DND-41 (cell line): ENCODE results near the gene CAPG.
"Not testable (repeated sequence)": the region's sequence is repeated elsewhere in the genome, so short reads cannot be mapped to it uniquely, and the experiment has no call there.

ENCODE experiments used
- ATAC-seq: fragments of 200-7000 bp; cut with Tn5 transposase; 3 replicates; pipeline ENCODE4 v1.9.1; 2021; ENCODE audit warnings: low read depth; ENCODE audit not compliant: insufficient read depth
- DNase-seq: peaks from one replicate; pipeline ENCODE4 v3.0.0-alpha.2; 2020
- H2AFZ ChIP-seq: 2 replicates; pipeline ENCODE4 v1.6.0; 2012; ENCODE audit warnings: low read depth, low read length
- H3K27ac ChIP-seq: 2 replicates; pipeline ENCODE4 v1.5.1; 2012; ENCODE audit warnings: low read length, inconsistent platforms
- H3K27me3 ChIP-seq: fragments of 200-600 bp; sonication (generic); 2 replicates; pipeline ENCODE4 v1.6.0; 2012; ENCODE audit warnings: low read length, mild to moderate bottlenecking, inconsistent platforms; ENCODE audit not compliant: insufficient read depth, poor library complexity
- H3K36me3 ChIP-seq: 2 replicates; pipeline ENCODE4 v1.5.1; 2012; ENCODE audit warnings: low read length, inconsistent platforms; ENCODE audit not compliant: insufficient read depth
- H3K4me1 ChIP-seq: 2 replicates; pipeline ENCODE4 v1.5.1; 2012; ENCODE audit warnings: mild to moderate bottlenecking, low read length; ENCODE audit not compliant: insufficient read depth
- H3K4me2 ChIP-seq: 2 replicates; pipeline ENCODE4 v1.6.0; 2012; ENCODE audit warnings: mild to moderate bottlenecking, moderate library complexity, low read length, inconsistent platforms; ENCODE audit not compliant: insufficient read depth
- H3K4me3 ChIP-seq, 2 experiments: fragments of 200-600 bp in 1 of 2; shearing (Covaris generic) in 1 of 2; 2 replicates each; pipeline ENCODE4 v1.5.1; 2012 to 2016; ENCODE audit warnings: inconsistent platforms in 2 of 2, low read length in 2 of 2, mild to moderate bottlenecking in 2 of 2, low read depth in 1 of 2, moderate library complexity in 1 of 2
- H3K79me2 ChIP-seq: 2 replicates; pipeline ENCODE4 v1.6.0; 2012; ENCODE audit warnings: low read length, inconsistent platforms; ENCODE audit not compliant: insufficient read depth
- H3K9ac ChIP-seq: 2 replicates; pipeline ENCODE4 v1.6.0; 2012; ENCODE audit warnings: low read depth, mild to moderate bottlenecking, inconsistent platforms, low read length, moderate library complexity
- H3K9me3 ChIP-seq: 2 replicates; pipeline ENCODE4 v1.5.1; 2012; ENCODE audit warnings: low read length, moderate library complexity, mild to moderate bottlenecking, inconsistent platforms; ENCODE audit not compliant: insufficient read depth, severe bottlenecking
- H4K20me1 ChIP-seq: 2 replicates; pipeline ENCODE4 v1.6.0; 2012; ENCODE audit warnings: low read length; ENCODE audit not compliant: insufficient read depth
- CTCF ChIP-seq: IDR thresholded peaks from 2 replicates; pipeline ENCODE4 v1.5.1; 2012; ENCODE audit warnings: borderline replicate concordance, low read length, moderate library complexity, mild to moderate bottlenecking; ENCODE audit not compliant: poor library complexity, severe bottlenecking; ENCODE audit errors: extremely low read depth
- EZH2 ChIP-seq: IDR thresholded peaks from 3 replicates; pipeline ENCODE4 v1.6.1; 2012; ENCODE audit warnings: borderline replicate concordance, low read depth, mild to moderate bottlenecking, moderate library complexity, low read length, inconsistent platforms; ENCODE audit not compliant: severe bottlenecking

Gene CAPG

DNA sequence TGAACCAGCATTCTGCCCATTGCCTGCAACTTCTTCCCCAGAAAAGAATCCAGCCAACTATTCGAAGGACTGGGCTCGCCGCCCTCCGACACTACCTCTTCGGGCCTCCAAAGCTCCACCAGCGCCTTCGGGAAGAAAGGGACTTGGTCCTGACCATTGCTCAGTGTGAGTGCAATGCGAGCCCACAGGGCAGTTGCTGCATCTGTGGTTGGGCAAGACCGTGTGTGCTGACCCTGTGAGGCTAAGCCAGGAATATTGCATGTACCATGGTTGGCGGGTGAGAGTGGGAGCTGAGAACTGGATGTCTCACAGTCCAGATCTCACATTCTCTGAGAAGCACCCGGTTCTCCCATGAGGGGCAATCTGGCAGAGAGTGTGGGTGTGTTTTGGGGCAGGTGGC lies 39.1 kb downstream of the CAPG start:
- no peak for ATAC-seq
- H3K9me3 ChIP-seq: no peaks in the 10 kb centered on the region
- no peak overlapping the region for H3K9ac ChIP-seq
- H3K27me3 ChIP-seq: no peaks in the 10 kb centered on the region
- no peak for DNase-seq
- H3K27ac ChIP-seq: no peak overlapping the region
- H3K4me1 ChIP-seq: no peaks in the 10 kb centered on the region
- H3K36me3 ChIP-seq: no peaks in the 10 kb centered on the region; the same call in none of the 2 replicates
- no peaks in the 10 kb centered on the region for H4K20me1 ChIP-seq
- no peak overlapping the region for H3K4me3 ChIP-seq
- TF ChIP-seq EZH2 (no peak), CTCF (no peak)
- H2AFZ ChIP-seq: no peak overlapping the region
- no peak overlapping the region for H3K4me2 ChIP-seq
- no peaks in the 10 kb centered on the region for H3K79me2 ChIP-seq

DNA sequence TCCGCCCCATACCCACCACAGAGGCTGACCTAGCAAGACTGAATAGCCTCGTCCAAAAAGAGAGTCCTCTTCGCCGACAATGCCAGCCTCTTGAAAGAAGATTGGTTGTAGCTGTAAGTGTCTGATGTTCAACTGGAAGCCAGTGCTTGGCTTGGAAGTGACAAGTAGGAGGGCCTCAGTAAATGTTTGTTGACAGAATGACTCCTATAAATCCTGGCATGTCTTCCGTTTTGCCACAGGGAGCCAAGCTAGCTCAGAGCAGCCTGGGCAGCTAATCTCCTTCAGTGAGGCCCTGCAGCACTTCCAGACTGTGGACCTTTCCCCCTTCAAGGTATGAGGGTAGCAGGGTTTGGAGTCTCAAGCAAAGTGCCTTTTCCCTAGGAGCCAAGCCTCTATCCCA lies 40.7 kb downstream of the CAPG start:
- no peak overlapping the region for H3K27ac ChIP-seq
- no peak for ATAC-seq

DNA sequence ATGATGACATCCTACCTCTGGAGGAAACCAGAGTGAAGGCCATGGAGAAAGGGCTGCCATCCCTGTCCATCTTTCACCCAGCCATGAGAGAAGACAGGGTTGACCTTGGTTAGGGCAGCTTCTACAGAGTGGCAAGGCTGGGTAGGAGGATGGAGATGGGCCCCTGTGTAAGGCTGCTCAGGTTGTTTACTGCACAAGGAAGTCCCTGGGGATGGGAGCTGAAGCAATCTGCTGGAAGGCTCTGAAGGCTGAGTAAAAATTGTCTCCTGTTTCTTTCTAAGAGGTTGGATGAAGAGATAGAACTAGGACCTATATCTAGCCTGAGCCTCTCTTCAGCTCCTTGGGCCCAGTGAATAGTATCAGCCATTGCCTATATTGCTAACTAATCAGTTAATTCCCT lies 41.2 kb downstream of the CAPG start:
- H3K4me2 ChIP-seq: no peak overlapping the region
- H3K79me2 ChIP-seq: no peaks in the 10 kb centered on the region
- no peak overlapping the region for H3K4me3 ChIP-seq
- ATAC-seq: no peak
- H3K4me1 ChIP-seq: no peaks in the 10 kb centered on the region
- H3K9me3 ChIP-seq: no peaks in the 10 kb centered on the region
- no peak for DNase-seq
- H2AFZ ChIP-seq: no peak overlapping the region
- H3K27ac ChIP-seq: no peak overlapping the region
- no peaks in the 10 kb centered on the region for H3K27me3 ChIP-seq
- no peaks in the 10 kb centered on the region; the same call in none of the 2 replicates for H3K36me3 ChIP-seq
- TF ChIP-seq EZH2 (no peak), CTCF (no peak)
- no peaks in the 10 kb centered on the region for H4K20me1 ChIP-seq
- H3K9ac ChIP-seq: no peak overlapping the region

More for the DNA sequence above, 40.7 kb downstream of the CAPG start:
- Histone ChIP-seq H3K9me3 (no peaks in the 10 kb centered on the region), H3K36me3 (no peaks in the 10 kb centered on the region; the same call in none of the 2 replicates), H4K20me1 (no peaks in the 10 kb centered on the region), H3K4me1 (no peaks in the 10 kb centered on the region), H3K27me3 (no peaks in the 10 kb centered on the region), H2AFZ (no peak overlapping the region), H3K4me3 (no peak overlapping the region), H3K4me2 (no peak overlapping the region), H3K9ac (no peak overlapping the region), H3K79me2 (no peaks in the 10 kb centered on the region)
- TF ChIP-seq EZH2 (no peak), CTCF (no peak)
- no peak for DNase-seq

GRCh38 chr2:85367180-85367579 lies 43.0 kb downstream of the CAPG start:
- DNase-seq: no peak
- Histone ChIP-seq H3K79me2 (no peaks in the 10 kb centered on the region), H3K9ac (no peak overlapping the region), H3K4me1 (no peaks in the 10 kb centered on the region), H3K27me3 (no peaks in the 10 kb centered on the region), H2AFZ (no peak overlapping the region), H4K20me1 (no peaks in the 10 kb centered on the region), H3K9me3 (no peaks in the 10 kb centered on the region), H3K27ac (no peak overlapping the region), H3K4me3 (no peak overlapping the region), H3K36me3 (peaks cover 12% of the 10 kb centered on the region), H3K4me2 (no peak overlapping the region)
- no peak for ATAC-seq
- TF ChIP-seq EZH2: no peak
- no peak for TF ChIP-seq CTCF

- H3K79me2 ChIP-seq, DNase-seq, H3K9me3 ChIP-seq, H3K4me1 ChIP-seq, H4K20me1 ChIP-seq, H3K27ac ChIP-seq, H3K4me2 ChIP-seq, H3K9ac ChIP-seq, H3K27me3 ChIP-seq, ATAC-seq, H3K4me3 ChIP-seq, H2AFZ ChIP-seq: not testable (repeated sequence)
- peaks cover 31% of the 10 kb centered on the region for H3K36me3 ChIP-seq
Observed at GRCh38 chr2:85362653-85363387, 47.3 kb downstream of the CAPG start.
